ENCODE data around the gene ZFPL1. TPM values are rescaled to one million over a fixed set of nuclear protein-coding genes. Genes with fewer than 3 reads are reported as not detected.

Gene ZFPL1
- total RNA-seq, 1 donor from 2014 or later: 20.7 TPM

DNA sequence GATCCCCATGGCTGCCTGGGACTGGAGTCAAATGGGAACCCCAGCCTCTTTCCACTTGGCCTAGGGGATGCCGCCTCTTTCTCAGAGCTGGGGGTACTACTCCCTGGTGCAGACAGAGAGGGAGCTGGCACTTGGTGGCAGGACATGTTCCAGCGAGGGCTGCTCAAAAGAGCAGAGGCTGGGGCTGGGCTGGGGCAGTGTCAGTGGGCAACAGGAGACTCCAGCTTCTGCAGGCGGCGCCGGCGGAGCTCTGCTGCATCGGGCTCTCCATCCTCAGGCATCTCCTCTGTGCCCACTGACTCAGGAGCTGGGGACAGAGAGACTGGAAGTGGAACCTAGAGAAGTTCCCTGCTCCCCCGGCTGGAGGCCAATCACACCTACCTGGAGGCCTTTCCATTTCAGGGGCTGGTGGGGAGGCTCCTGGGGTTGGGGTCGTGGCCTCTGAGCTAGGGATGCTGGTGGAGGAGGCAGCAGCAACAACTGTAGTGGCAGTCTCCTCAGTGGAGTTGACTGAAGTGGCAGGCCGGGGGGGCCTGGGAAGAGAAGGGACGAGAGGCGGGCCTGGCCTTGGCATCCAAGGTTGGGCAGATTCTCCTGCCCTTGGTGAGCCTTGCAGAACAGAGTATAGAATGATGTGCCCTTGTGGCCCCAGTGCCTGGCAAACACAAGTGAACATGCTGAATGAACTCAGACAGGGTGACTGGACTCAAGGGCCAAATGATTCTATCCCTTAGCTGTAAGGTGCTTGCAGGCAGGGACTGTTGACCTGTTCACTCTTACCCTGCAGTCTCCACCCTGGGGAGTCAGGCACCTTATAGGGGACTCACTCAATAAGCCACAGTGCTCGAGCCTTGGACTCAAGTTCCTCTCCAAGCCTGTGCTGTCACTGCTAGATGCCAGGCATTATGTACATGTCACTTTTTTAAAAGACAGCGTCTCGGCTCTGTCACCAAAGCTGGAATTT is 44.4 kb downstream of the ZFPL1 start:
- no peak for DNase-seq (ENCODE audit: low read depth in 2 of 2)

DNA sequence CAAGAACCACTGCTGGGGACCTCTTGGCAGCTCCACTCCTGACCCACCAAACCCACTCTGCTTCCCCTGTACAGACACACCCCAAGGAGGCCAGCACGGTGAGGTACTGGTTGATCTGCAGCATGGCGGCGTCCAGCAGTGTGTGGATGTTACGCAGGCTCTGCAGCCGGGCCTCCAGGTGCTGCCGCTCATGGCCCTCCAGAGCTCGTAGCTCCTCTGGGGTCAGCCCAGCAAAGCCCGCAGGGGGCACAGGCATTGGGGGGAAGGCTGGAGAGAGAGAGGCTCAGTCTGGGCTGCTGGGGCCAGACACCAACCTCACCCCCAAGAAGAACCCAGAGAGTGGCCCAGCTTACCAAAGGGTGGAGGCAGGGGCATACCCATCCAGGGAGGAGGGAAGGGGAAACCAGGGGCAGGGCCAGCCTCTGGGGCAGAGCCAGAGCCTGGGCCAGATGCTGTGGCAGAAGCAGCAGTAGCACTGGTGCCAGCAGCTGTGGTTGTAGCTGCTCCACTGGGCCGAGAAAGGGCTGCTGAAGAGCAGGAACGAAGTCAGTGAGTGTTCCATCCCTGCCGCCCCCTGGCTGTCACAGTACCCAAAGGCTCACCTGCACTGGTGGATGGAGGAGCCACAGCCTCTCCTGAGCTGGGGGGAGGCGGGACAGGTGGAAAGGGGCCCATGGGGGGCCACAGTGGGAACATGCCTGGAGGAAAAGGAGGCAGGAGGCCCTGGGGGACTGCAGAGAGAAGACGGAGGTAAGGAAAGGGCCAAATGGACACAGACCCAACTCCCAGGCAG is 45.8 kb downstream of the ZFPL1 start:
- no peak for DNase-seq (ENCODE audit: low read depth in 2 of 2)

DNA sequence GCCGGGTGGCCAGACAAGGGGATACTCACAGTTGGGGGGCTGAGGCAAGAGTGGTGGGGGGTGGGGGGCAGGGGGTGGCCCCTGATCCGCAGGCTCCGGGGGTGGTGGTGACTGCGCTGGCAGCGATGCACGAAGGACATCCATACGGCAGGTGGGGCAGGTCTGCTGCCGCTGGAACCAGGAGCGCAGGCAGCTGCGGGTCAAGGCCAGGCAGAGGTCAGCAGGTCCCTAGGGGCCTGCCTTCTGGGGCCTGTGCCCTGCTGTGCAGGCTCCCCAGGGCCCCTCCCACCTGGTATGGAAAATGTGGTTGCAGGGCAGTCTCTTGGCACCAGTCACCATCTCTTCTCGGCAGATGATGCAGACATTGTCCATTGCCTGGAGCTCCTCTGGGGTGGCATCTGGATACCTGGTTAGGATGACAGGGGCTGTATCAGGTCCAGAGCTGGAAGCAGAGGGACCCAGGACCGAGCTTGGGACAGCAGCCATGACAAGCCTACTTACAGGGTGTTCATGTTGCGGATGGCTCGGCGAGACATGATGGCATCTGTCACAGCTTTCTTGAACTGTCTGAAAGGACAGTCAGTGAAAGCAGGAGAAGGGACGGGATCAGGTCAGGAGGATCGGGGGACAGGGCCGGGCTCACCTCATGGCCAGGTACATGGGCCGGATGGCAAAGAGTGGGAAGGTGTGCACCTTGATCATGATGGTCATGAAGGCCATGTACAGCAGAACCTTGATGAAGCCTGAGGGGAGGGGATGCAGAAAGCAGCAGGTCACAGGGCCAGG is 46.8 kb downstream of the ZFPL1 start:
- no peak for DNase-seq (ENCODE audit: low read depth in 2 of 2)

DNA sequence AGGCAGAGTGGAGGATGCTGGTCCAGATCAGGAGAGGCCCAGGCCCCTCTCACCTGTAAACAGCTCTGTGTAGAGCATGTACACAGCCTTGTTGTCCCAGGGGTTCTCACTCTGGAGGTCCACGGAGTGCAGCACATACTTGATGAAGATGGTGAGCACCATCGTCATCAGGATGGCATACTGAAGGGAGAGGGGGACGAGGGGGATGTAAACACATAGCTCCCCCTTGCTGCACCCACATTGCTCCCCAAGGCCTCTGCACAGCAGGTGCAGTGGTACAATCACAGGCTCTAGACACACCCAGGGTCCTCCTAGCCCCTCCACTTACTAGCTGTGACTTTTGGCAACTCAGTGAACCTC is 47.4 kb downstream of the ZFPL1 start:
- DNase-seq (ENCODE audit: low read depth in 2 of 2): no peak

DNA sequence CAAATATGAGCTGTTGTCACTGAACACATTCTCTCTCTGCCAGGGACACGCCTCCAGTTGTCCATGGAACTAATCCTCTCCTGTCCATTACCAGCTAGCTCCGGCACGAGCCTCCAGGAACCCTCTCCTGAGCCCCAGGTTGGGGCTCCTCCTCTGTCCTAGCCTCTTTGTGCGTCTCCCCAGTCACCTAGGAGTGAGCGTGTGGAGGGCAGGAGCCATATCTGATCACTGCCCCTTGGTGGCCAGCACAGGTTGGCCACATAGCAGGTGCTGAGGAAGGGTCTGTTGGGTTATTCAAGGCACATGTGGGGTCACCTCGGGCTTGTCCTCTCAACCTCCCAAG is 47.8 kb downstream of the ZFPL1 start:
- no peak for DNase-seq (ENCODE audit: low read depth in 2 of 2)

DNA sequence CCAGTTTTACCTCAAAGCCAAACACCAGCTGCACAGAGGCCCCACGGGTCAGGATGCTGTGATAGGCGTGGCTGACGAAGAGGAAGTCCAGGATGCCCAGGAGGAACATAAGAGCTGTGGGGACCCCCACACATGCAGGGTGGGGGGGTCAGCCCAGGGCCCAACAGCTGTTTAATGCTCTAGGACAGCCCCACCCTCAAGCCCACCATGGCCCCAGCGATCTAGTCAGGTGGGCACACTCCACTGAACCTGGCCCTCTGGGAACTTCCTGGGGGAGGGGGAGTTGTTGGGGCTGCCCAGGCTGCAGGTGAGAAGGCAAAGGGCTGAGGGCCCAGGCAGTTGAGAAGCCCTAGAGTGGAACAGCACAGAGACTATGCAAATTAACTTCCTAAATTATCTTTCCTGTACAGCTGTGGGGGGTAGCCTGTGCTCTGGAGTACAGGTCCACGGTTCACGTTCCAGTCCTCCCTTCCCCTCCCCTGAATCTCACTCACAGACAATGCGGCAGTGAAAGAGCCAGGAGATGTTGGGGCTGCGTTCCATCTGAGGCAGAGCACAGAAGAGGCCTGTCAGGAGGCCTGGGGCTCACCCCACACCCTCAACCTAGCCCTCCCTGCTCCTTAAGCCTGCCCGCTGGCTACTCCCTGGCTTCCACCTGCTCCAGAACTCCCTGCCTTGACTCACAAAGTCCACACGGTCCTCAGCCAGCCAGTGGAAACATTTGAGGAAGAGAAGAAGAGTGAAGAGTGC is 48.4 kb downstream of the ZFPL1 start:
- DNase-seq (ENCODE audit: low read depth in 2 of 2): no peak

DNA sequence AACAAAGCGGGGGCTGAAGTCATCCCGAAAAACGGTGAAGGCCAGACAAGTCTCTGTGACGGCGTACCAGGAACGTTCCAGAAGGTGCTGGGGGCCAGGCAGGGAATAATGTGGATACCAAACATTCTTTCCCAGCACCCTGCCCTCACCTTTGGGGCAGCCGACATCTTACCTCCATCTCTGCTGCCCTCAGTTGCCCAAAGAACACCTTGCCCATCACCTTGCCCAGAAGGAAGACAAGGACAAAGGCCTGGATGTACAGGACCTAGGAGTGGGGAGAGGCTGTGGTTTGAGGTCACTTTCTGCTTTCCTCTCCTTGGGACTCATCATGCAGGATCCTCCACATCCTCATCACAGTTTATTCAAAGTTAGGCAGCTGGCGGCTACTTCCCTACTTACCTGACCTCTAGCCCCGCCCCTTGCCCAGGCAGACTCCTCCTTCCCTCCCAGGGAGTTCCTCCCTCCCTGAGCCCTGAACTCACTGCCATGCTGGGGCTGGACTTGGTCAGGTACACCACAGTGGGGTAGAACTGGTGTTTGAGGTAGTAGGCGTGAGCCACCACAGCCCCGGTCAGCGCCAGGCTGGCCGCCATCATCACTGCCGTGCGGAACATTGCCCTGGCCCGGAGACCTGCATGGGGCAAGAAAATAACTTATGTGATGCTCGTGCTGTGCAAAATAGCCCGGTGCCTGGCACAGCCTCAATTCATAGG is 49.1 kb downstream of the ZFPL1 start:
- no peak for DNase-seq (ENCODE audit: low read depth in 2 of 2)

DNA sequence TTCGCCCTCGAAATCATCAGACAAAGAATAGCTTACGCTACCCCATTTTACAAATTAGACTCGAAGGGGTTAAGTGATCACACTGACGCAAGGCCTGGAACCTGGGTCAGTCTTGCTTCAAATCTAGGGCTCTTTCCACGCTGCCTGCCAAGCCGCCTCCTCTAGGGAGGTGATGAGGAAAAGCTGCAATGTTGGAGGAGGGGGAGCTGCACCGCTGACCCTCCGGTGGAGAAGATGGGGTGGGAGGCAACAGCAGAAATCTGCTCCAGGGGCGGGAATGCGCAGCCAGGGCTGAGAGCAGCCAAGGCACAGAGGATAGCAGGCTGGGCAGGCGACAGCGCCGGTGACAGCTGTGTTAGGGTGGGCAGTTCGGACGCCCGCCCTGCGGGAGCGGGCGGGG is 49.7 kb downstream of the ZFPL1 start:
- peak in 1 of 2 donors; percentile 42 for DNase-seq (ENCODE audit: low read depth in 2 of 2)

DNA sequence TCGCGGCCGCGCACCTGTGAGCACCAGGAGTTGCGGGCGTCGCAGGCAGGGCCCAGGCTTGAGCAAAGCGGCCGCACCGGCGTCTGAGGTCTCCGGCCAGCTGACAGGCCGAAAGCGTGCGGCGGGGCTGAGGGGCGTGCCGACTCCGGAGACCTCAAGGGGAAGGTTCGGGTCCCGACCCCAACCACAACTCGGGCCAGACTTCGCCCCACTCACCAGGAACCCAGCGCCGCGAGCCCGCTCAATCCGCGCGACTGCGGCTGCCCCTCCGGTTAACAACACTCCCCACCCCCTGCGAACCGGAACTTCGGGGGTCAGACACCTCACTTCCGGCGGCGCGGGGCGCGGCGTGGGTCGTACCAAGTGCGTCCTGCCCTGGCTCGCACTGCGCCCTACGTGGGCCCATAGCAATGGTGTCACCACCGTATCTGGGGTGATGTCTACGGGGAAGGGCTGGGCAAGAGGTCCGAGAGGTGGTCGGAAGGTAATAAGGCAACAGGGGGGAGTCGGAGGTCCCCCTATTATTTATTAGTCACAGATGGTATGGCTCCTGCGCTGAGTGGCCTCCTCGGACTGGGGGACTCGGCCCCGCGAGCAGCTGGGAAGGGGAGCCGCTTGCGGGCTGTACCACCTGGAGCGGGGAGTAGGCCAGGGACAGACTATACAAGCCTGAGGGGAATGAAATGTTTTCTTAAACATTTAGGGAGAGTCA is 50.4 kb downstream of the ZFPL1 start, which contains the start of gene SYVN1:
Gene SYVN1, minus strand, starts transcription at position 280 of the 712 bp plus-strand sequence. CDS start 918 bp downstream, outside the sequence.
- peak; percentile 80 to 94 for DNase-seq (ENCODE audit: low read depth in 2 of 2)

DNA sequence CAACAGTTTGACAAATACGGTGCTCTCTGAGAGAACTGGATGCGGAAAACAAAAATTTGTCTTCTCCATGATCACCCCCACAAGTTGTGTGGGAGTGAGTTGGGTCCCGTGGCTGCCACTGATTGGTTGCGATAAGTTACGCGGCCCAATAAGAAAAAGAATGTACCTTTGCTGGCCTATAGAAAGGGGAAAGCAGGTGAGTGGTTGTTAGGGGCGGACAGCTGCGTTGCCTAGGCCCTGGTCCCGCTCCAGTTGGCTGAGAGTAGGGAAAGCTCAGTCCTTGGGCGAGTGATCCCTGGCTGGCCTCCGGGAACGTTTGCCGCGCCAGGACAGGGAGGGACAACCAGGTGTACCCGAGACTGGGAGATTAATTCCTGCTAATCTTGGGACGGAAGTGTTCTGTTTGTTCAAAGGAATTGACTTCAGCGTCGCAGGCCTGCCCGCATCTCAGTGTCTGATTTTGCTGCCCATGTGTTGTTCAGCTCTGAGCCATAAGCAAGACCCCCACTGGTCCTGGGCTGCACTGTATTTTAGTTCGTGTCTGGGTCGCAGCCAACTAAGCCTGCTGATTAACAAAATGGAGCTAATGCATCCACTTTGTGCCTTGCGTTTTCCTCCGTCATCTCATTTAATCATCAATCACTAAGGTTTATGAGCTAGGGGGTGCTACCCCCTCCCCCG is 51.1 kb downstream of the ZFPL1 start:
- peak; percentile 96 to 99 for DNase-seq (ENCODE audit: low read depth in 2 of 2)

DNA sequence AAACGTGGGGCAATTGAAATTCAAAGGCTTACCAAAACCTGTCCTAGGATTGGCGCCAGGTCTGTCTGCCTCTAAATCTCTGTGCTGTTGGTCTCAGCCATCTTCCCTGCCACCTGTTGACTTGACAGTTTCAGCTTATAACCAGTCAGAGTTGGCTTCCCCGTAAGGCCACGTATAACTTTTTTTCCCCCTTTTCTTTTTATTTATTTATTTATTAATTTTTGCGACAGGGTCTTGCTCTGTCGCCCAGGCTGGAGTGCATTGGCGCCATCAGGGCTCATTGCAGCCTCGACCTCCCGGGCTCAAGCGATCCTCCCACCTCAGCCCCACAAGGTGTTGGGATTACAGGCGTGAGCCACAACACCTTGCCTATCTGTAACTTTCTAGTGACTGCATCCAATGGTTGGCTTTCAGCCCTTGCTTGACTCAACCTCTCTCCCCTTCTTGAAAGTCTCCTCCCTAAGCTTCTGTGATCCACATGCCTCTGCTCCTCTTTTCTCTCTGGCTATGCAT is 51.7 kb downstream of the ZFPL1 start:
- DNase-seq (ENCODE audit: low read depth in 2 of 2): no peak

DNA sequence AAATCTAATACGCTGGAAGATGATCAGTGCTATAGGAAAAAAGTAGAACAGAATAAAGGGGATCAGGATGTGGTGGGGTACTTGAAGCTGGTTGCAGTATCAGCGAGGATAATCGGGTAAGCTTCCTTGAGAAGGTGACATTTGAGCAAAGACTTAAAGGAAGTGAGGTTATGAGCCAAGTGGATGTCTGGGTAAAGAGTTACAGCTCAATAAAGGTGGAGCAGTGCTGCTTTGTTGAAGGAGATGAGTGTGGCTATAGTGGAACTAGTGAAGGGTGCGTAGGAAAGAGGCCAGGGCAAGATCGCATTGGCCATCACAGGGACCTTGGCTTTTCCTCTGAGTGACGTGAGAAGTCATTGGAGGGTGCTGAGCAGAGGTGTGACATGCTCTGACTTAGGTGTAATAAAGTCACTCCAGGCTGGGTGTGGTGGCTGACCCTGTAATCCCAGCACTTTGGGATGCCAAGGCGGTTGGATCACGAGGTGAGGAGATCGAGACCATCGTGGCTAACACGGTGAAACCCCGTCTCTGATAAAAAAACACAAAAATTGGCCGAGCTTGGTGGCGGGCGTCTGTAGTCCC is 52.6 kb downstream of the ZFPL1 start:
- no peak for DNase-seq (ENCODE audit: low read depth in 2 of 2)

Other genes with a start within 250 kb of the ZFPL1 start
- gene CDC42BPG, start 239.6 kb upstream of the ZFPL1 start, total RNA-seq: 0.13 and 0.38 TPM in 2 replicates
- 30.3 and 39.2 TPM in 2 replicates for gene EHD1, start 205.6 kb upstream of the ZFPL1 start, total RNA-seq
- 7.2 and 13.5 TPM in 2 replicates for gene ATG2A, start 167.0 kb upstream of the ZFPL1 start, total RNA-seq
- 6.0 and 11.1 TPM in 2 replicates for gene PPP2R5B, start 159.5 kb upstream of the ZFPL1 start, total RNA-seq
- not detected in 2 replicates for gene GPHA2, start 148.3 kb upstream of the ZFPL1 start, total RNA-seq
- gene MAJIN, start 112.1 kb upstream of the ZFPL1 start, total RNA-seq: not detected in 2 replicates
- gene BATF2, start 87.3 kb upstream of the ZFPL1 start, total RNA-seq: 0.39 and 0.63 TPM in 2 replicates
- 107 and 142 TPM in 2 replicates for gene ARL2, start 70.1 kb upstream of the ZFPL1 start, total RNA-seq
- 7.7 and 10.1 TPM in 2 replicates for gene SNX15, start 56.8 kb upstream of the ZFPL1 start, total RNA-seq
- gene SAC3D1, start 43.0 kb upstream of the ZFPL1 start, total RNA-seq: 7.6 and 8.5 TPM in 2 replicates
- gene NAALADL1, start 25.7 kb upstream of the ZFPL1 start, total RNA-seq: 15.1 and 16.6 TPM in 2 replicates
- 3.9 and 7.6 TPM in 2 replicates for gene CDCA5, start 182 bp upstream of the ZFPL1 start, total RNA-seq
- 186 and 271 TPM in 2 replicates for gene VPS51, start 12.0 kb downstream of the ZFPL1 start, total RNA-seq
- gene TM7SF2, start 27.6 kb downstream of the ZFPL1 start, total RNA-seq: 14.6 and 14.8 TPM in 2 replicates
- gene ZNHIT2, start 33.5 kb downstream of the ZFPL1 start, total RNA-seq: 6.3 and 7.7 TPM in 2 replicates
- gene FAU, start 37.9 kb downstream of the ZFPL1 start, total RNA-seq: 211 and 383 TPM in 2 replicates
- gene MRPL49, start 38.1 kb downstream of the ZFPL1 start, total RNA-seq: 42.0 and 50.6 TPM in 2 replicates
- gene SYVN1, start 50.3 kb downstream of the ZFPL1 start, total RNA-seq: 5.6 and 15.4 TPM in 2 replicates
- not detected in 2 replicates for gene SPDYC, start 86.0 kb downstream of the ZFPL1 start, total RNA-seq
- 81.3 and 88.1 TPM in 2 replicates for gene CAPN1, start 97.7 kb downstream of the ZFPL1 start, total RNA-seq
- gene POLA2, start 177.7 kb downstream of the ZFPL1 start, total RNA-seq: 4.7 and 5.7 TPM in 2 replicates
- gene CDC42EP2, start 230.6 kb downstream of the ZFPL1 start, total RNA-seq: 6.4 and 7.8 TPM in 2 replicates
- 18.5 and 32.1 TPM in 2 replicates for gene DPF2, start 249.6 kb downstream of the ZFPL1 start, total RNA-seq

Data from dermis microvascular lymphatic vessel endothelial cell (primary cell).